H1 (cell line): ENCODE measurements around the gene CPLANE1. TPM values are rescaled to one million over a fixed set of nuclear protein-coding genes. Genes with fewer than 3 reads are reported as not detected.
"Not testable (repeated sequence)": the region's sequence is repeated elsewhere in the genome, so short reads cannot be mapped to it uniquely, and the experiment has no call there.

Experiments
- CTCF ChIA-PET: fragments of 300-600 bp; sonication (Branson Sonifier 250); formaldehyde crosslinking; loops from one replicate; lab custom pipeline; 2021; ENCODE audit not compliant: partially characterized antibody; lab: Charles Lee
- POLR2A ChIA-PET: fragments of 300-600 bp; sonication (Branson Sonifier 250); formaldehyde crosslinking; loops from one replicate; lab custom pipeline; 2021; ENCODE audit warnings: inconsistent platforms; ENCODE audit not compliant: partially characterized antibody; lab: Charles Lee
- DNase-seq, 2 experiments: peaks; one replicate each; pipeline versions ENCODE4 v3.0.0 to v3.0.0-alpha.2; 2010 to 2022; ENCODE audit warnings: low spot score in 2 of 2, low read depth in 1 of 2, mixed read lengths in 1 of 2
- FAIRE-seq: peaks from 2 replicates; lab custom pipeline; 2011; peaks lifted over from hg19 to GRCh38; lab: Jason Lieb, UNC
- H2AFZ ChIP-seq: 2 replicates; pipeline ENCODE4 v1.8.1; 2012; ENCODE audit warnings: low read length, inconsistent platforms
- H2AK5ac ChIP-seq: 2 replicates; pipeline ENCODE4 v1.6.1; 2013; ENCODE audit warnings: low read depth, low read length
- H2BK120ac ChIP-seq: replicated peaks from 2 replicates; pipeline ENCODE3; 2013; ENCODE audit warnings: low read depth, low read length, inconsistent platforms
- H2BK12ac ChIP-seq: 2 replicates; pipeline ENCODE4 v1.6.1; 2013; ENCODE audit warnings: low read depth, low read length
- H2BK15ac ChIP-seq: 2 replicates; pipeline ENCODE4 v1.6.1; 2013; ENCODE audit warnings: low read length
- H2BK20ac ChIP-seq: 2 replicates; pipeline ENCODE4 v1.6.1; 2013; ENCODE audit warnings: low read length
- H2BK5ac ChIP-seq: 2 replicates; pipeline ENCODE4 v1.6.1; 2013; ENCODE audit warnings: low read depth, low read length
- H3K14ac ChIP-seq: 2 replicates; pipeline ENCODE4 v1.6.1; 2013; ENCODE audit warnings: inconsistent platforms; ENCODE audit not compliant: insufficient read length
- H3K18ac ChIP-seq: 2 replicates; pipeline ENCODE4 v1.6.1; 2013; ENCODE audit warnings: low read length; ENCODE audit errors: extremely low read depth
- H3K23ac ChIP-seq: 2 replicates; pipeline ENCODE4 v1.6.1; 2013; ENCODE audit warnings: inconsistent platforms; ENCODE audit not compliant: insufficient read length
- H3K23me2 ChIP-seq: 2 replicates; pipeline ENCODE4 v1.6.1; 2013; ENCODE audit warnings: low read depth, low read length
- H3K27ac ChIP-seq: 2 replicates; pipeline ENCODE4 v1.6.1; 2011; ENCODE audit warnings: low read depth, low read length, inconsistent platforms
- H3K27me3 ChIP-seq, 4 experiments: replicated peaks in 1 of 4; 1 replicate in 1 of 4; 2 replicates in 3 of 4; pipeline versions ENCODE4 v1.6.1 to v1.8.1; 2011 to 2013; ENCODE audit warnings: low read length in 3 of 4, mild to moderate bottlenecking in 3 of 4, inconsistent platforms in 2 of 4, mixed read lengths in 2 of 4, moderate library complexity in 1 of 4; ENCODE audit not compliant: control insufficient read depth in 3 of 4, insufficient read depth in 3 of 4; ENCODE audit errors: extremely low read depth in 1 of 4
- H3K36me3 ChIP-seq, 4 experiments: 2 replicates each; pipeline versions ENCODE4 v1.6.1 to v1.8.1; 2011 to 2013; ENCODE audit warnings: mild to moderate bottlenecking in 4 of 4, low read length in 3 of 4, moderate library complexity in 2 of 4, control low read depth in 1 of 4, inconsistent platforms in 1 of 4; ENCODE audit not compliant: insufficient read depth in 4 of 4, control insufficient read depth in 2 of 4
- H3K4ac ChIP-seq: replicated peaks from 2 replicates; pipeline ENCODE3; 2013; ENCODE audit warnings: low read length, low read depth, mixed read lengths, inconsistent platforms; ENCODE audit not compliant: insufficient read length
- H3K4me1 ChIP-seq, 4 experiments: replicated peaks in 1 of 4; 1 replicate in 1 of 4; 2 replicates in 3 of 4; pipeline versions ENCODE4 v1.6.1 to v1.8.1; 2011 to 2013; ENCODE audit warnings: low read length in 3 of 4, inconsistent platforms in 2 of 4, mixed read lengths in 1 of 4; ENCODE audit not compliant: insufficient read depth in 4 of 4, control insufficient read depth in 3 of 4
- H3K4me2 ChIP-seq, 2 experiments: 2 replicates each; pipeline versions ENCODE4 v1.6.1 to v1.8.1; 2011 to 2013; ENCODE audit warnings: low read depth in 2 of 2, low read length in 2 of 2, control low read depth in 1 of 2, inconsistent platforms in 1 of 2, mild to moderate bottlenecking in 1 of 2; ENCODE audit not compliant: insufficient read depth in 1 of 2
- H3K4me3 ChIP-seq, 4 experiments: fragments of 200-600, 300-600 bp in 1 of 4; sonication (generic), shearing (Covaris generic), sonication (Bioruptor Twin) in 1 of 4; 2 replicates each; pipeline versions ENCODE4 v1.5.1 to v1.8.1; 2011 to 2016; ENCODE audit warnings: low read length in 4 of 4, low read depth in 3 of 4, control low read depth in 2 of 4, inconsistent platforms in 2 of 4, mild to moderate bottlenecking in 2 of 4, mixed read lengths in 1 of 4, moderate library complexity in 1 of 4; ENCODE audit not compliant: insufficient read depth in 2 of 4; ENCODE audit errors: extremely low read depth in 1 of 4
- H3K56ac ChIP-seq: replicated peaks from 2 replicates; pipeline ENCODE3; 2013; ENCODE audit warnings: low read depth, mild to moderate bottlenecking, mixed read lengths, low read length, inconsistent platforms; ENCODE audit not compliant: insufficient read length
- H3K79me1 ChIP-seq: 2 replicates; pipeline ENCODE4 v1.6.1; 2013; ENCODE audit warnings: low read depth, low read length, control low read depth
- H3K79me2 ChIP-seq, 2 experiments: 2 replicates each; pipeline versions ENCODE4 v1.6.1 to v1.8.1; 2012 to 2013; ENCODE audit warnings: low read length in 2 of 2, mild to moderate bottlenecking in 2 of 2, inconsistent platforms in 1 of 2; ENCODE audit not compliant: insufficient read depth in 2 of 2, control insufficient read depth in 1 of 2
- H3K9ac ChIP-seq, 4 experiments: replicated peaks in 1 of 4; 1 replicate in 1 of 4; 2 replicates in 3 of 4; pipeline versions ENCODE4 v1.6.1 to v1.8.1; 2011 to 2013; ENCODE audit warnings: low read depth in 3 of 4, low read length in 3 of 4, control low read depth in 2 of 4, mild to moderate bottlenecking in 2 of 4, moderate library complexity in 2 of 4, inconsistent platforms in 1 of 4; ENCODE audit errors: extremely low read depth in 1 of 4
- H3K9me3 ChIP-seq, 2 experiments: 2 replicates each; pipeline versions ENCODE4 v1.6.1 to v1.8.1; 2012 to 2013; ENCODE audit warnings: mild to moderate bottlenecking in 2 of 2, moderate library complexity in 2 of 2, control low read depth in 1 of 2, inconsistent platforms in 1 of 2, low read depth in 1 of 2, low read length in 1 of 2, mixed read lengths in 1 of 2; ENCODE audit not compliant: insufficient read depth in 2 of 2
- H4K20me1 ChIP-seq, 2 experiments: replicated peaks in 1 of 2; 2 replicates each; pipeline versions ENCODE3 to v1.8.1; 2011 to 2013; ENCODE audit warnings: inconsistent platforms in 2 of 2, low read length in 2 of 2, mild to moderate bottlenecking in 1 of 2; ENCODE audit not compliant: insufficient read depth in 2 of 2, control insufficient read depth in 1 of 2
- H4K5ac ChIP-seq: 2 replicates; pipeline ENCODE4 v1.6.1; 2013; ENCODE audit warnings: low read length, low read depth, mixed read lengths, inconsistent platforms; ENCODE audit not compliant: insufficient read length
- H4K8ac ChIP-seq: 2 replicates; pipeline ENCODE4 v1.8.0; 2013; ENCODE audit warnings: mild to moderate bottlenecking, moderate library complexity, low read length, inconsistent platforms; ENCODE audit not compliant: insufficient read depth; ENCODE audit errors: extremely low read depth
- H4K91ac ChIP-seq: replicated peaks from 2 replicates; pipeline ENCODE3; 2013; ENCODE audit warnings: low read length, mixed read lengths, inconsistent platforms; ENCODE audit not compliant: insufficient read length
- WGBS, 2 experiments: shearing (Covaris generic) in 1 of 2; methylation state at CpG; one replicate each; pipeline versions ENCODE4 v1.1.6 to v1.1.7; 2013 to 2015; ENCODE audit warnings: low lambda C conversion rate in 2 of 2, mixed read lengths in 2 of 2, inconsistent platforms in 1 of 2, low coverage in 1 of 2, missing lambda C conversion rate in 1 of 2; ENCODE audit not compliant: insufficient replicate concordance in 2 of 2, insufficient coverage in 1 of 2, insufficient read length in 1 of 2; ENCODE audit errors: extremely low coverage in 1 of 2, missing lambda C conversion rate in 1 of 2; 5-methylcytosine and 5-hydroxymethylcytosine counted together
- polyA plus RNA-seq, 7 experiments: library from polyadenylated mRNA; depleted of rRNA in 3 of 7; stranded (reverse) in 5 of 7; unstranded in 2 of 7; fragments of >200 nt in 5 of 7; fragments of 200-250 nt in 2 of 7; gene quantifications; 1 replicate in 5 of 7; 2 replicates in 1 of 7; 4 replicates in 1 of 7; pipeline versions ENCODE4 v1.2.1 to v1.2.3, GENCODE V29; 2011 to 2013; ENCODE audit warnings: missing spikeins in 2 of 7, mixed read lengths in 2 of 7
- total RNA-seq: library from RNA; stranded (reverse); fragmentation: NEBNext Ultra II Directional; extraction: Animal tissue kit (Norgen Biotek cat#: 25700); gene quantifications from 2 replicates; pipeline ENCODE4 v1.2.1, GENCODE V29; 2021

CPLANE1 gene
- total and polyA plus RNA-seq, 2 of the 8 experiments (the other 6 are each of a cell fraction or from before 2014, with no cell fraction given), result 2.2 to 8.8 TPM

GRCh38 chr5:37099267-37099666, 149.9 kb downstream of the CPLANE1 start:
- H3K4me3 ChIP-seq, H3K4ac ChIP-seq, H2AFZ ChIP-seq, H3K56ac ChIP-seq, H4K91ac ChIP-seq, H3K18ac ChIP-seq, H2BK5ac ChIP-seq, H2AK5ac ChIP-seq, POLR2A ChIA-PET, H2BK12ac ChIP-seq, H4K5ac ChIP-seq, FAIRE-seq, H3K4me2 ChIP-seq, H3K27ac ChIP-seq, H3K36me3 ChIP-seq, H3K14ac ChIP-seq, H4K8ac ChIP-seq, H3K9me3 ChIP-seq, CTCF ChIA-PET, H4K20me1 ChIP-seq, H3K79me2 ChIP-seq, H2BK20ac ChIP-seq, H3K9ac ChIP-seq, H3K4me1 ChIP-seq, H3K27me3 ChIP-seq, DNase-seq, H3K79me1 ChIP-seq, H2BK120ac ChIP-seq, H3K23ac ChIP-seq, H2BK15ac ChIP-seq, H3K23me2 ChIP-seq: not testable (repeated sequence)
- 95% methylated on average over 5 of the region's 5 CpGs; no CpG with 5 or more reads in 1 of the 2 experiments for WGBS, 2 experiments

- H2BK5ac ChIP-seq, H3K79me1 ChIP-seq, CTCF ChIA-PET, H4K5ac ChIP-seq, H2BK15ac ChIP-seq, H2BK120ac ChIP-seq, H2BK20ac ChIP-seq, DNase-seq, FAIRE-seq, H3K56ac ChIP-seq, POLR2A ChIA-PET, H3K4me1 ChIP-seq, H3K4me3 ChIP-seq, H3K14ac ChIP-seq, H4K20me1 ChIP-seq, H3K4me2 ChIP-seq, H4K91ac ChIP-seq, H3K9me3 ChIP-seq, H2AFZ ChIP-seq, H2AK5ac ChIP-seq, H3K18ac ChIP-seq, H2BK12ac ChIP-seq, H3K9ac ChIP-seq, H3K27me3 ChIP-seq, H3K79me2 ChIP-seq, H4K8ac ChIP-seq, H3K23ac ChIP-seq, H3K4ac ChIP-seq, H3K27ac ChIP-seq, H3K23me2 ChIP-seq, H3K36me3 ChIP-seq: not testable (repeated sequence)
- 91% methylated on average over 4 of the region's 4 CpGs; no CpG with 5 or more reads in 1 of the 2 experiments for WGBS, 2 experiments
Measured at GRCh38 chr5:37093795-37094194, 155.4 kb downstream of the CPLANE1 start.
